Smooth muscle cell (in vitro differentiated cells): ENCODE measurements around the gene MLXIP. TPM values are rescaled to one million over a fixed set of nuclear protein-coding genes. Genes with fewer than 3 reads are reported as not detected.

Experiments
- DNase-seq: peaks from one replicate; lab custom pipeline; 2025; ENCODE audit not compliant: unreplicated experiment; lab: John Stamatoyannopoulos, UW
- H2AFZ ChIP-seq: fragments of 200-600 bp; sonication (generic); 2 replicates; pipeline ENCODE4 v1.6.0; 2016; ENCODE audit warnings: antibody characterized with exemption, low read depth, mild to moderate bottlenecking
- H3F3A ChIP-seq: fragments of 200-600 bp; sonication (generic); 2 replicates; pipeline ENCODE4 v1.6.0; 2017; ENCODE audit warnings: antibody characterized with exemption, low read depth
- H3K27ac ChIP-seq: fragments of 200-600 bp; sonication (generic); 2 replicates; pipeline ENCODE4 v1.5.1; 2016; ENCODE audit warnings: low read depth, mild to moderate bottlenecking
- H3K27me3 ChIP-seq: fragments of 200-600 bp; sonication (generic); 2 replicates; pipeline ENCODE4 v1.6.1; 2016; ENCODE audit warnings: low read depth, mild to moderate bottlenecking
- H3K36me3 ChIP-seq: fragments of 200-600 bp; sonication (generic); 2 replicates; pipeline ENCODE4 v1.5.1; 2016; ENCODE audit warnings: low read depth
- H3K4me1 ChIP-seq: fragments of 200-600 bp; sonication (generic); 2 replicates; pipeline ENCODE4 v1.5.1; 2016; ENCODE audit warnings: low read depth
- H3K4me2 ChIP-seq: fragments of 200-600 bp; sonication (generic); 2 replicates; pipeline ENCODE4 v1.6.0; 2016; ENCODE audit warnings: mild to moderate bottlenecking
- H3K4me3 ChIP-seq: fragments of 200-600 bp; sonication (generic); 2 replicates; pipeline ENCODE4 v1.5.1; 2016; ENCODE audit warnings: mild to moderate bottlenecking
- H3K79me2 ChIP-seq: fragments of 200-600 bp; sonication (generic); 2 replicates; pipeline ENCODE4 v1.6.0; 2016; ENCODE audit warnings: low read depth, mild to moderate bottlenecking
- H3K9ac ChIP-seq: fragments of 200-600 bp; sonication (generic); 2 replicates; pipeline ENCODE4 v1.6.0; 2016; ENCODE audit warnings: low read depth
- H3K9me3 ChIP-seq: fragments of 200-600 bp; sonication (generic); replicated peaks from 2 replicates; pipeline ENCODE4 v1.5.1; 2016; ENCODE audit warnings: low read depth
- H4K20me1 ChIP-seq: fragments of 200-600 bp; sonication (generic); 2 replicates; pipeline ENCODE4 v1.6.0; 2016; ENCODE audit warnings: low read depth
- CTCF ChIP-seq: fragments of 200-600 bp; sonication (generic); IDR thresholded peaks from 2 replicates; pipeline ENCODE4 v1.5.1; 2017; ENCODE audit warnings: borderline replicate concordance, mild to moderate bottlenecking, antibody characterized with exemption; ENCODE audit not compliant: insufficient read depth, poor library complexity, severe bottlenecking
- WGBS: methylation state at CpG from one replicate; pipeline ENCODE4 v1.1.7; 2016; ENCODE audit warnings: low lambda C conversion rate; 5-methylcytosine and 5-hydroxymethylcytosine counted together
- polyA plus RNA-seq: library from polyadenylated mRNA; unstranded; fragments of >200 nt; fragmentation: Nextera tagmentation; extraction: Ambion mirVana; gene quantifications from 2 replicates; pipeline ENCODE4 v1.2.1, GENCODE V29; 2016
- total RNA-seq: library from RNA; depleted of rRNA; stranded (reverse); fragments of >200 nt; gene quantifications from 2 replicates; pipeline ENCODE4 v1.2.3, GENCODE V29; 2014

MLXIP gene
- total and polyA plus RNA-seq, 2 experiments from 2014 or later = 11.8 to 15.3 TPM

- no peaks in the 10 kb centered on the region for H3K79me2 ChIP-seq
- no peaks in the 10 kb centered on the region for H3F3A ChIP-seq
- no peaks in the 10 kb centered on the region for H3K9me3 ChIP-seq
- DNase-seq = no peak
- no peak for TF ChIP-seq CTCF
- H3K27ac ChIP-seq = no peak overlapping the region
- H4K20me1 ChIP-seq = no peaks in the 10 kb centered on the region
- H2AFZ ChIP-seq = no peak overlapping the region
- H3K4me3 ChIP-seq = no peak overlapping the region
- H3K36me3 ChIP-seq = no peaks in the 10 kb centered on the region
- no peak overlapping the region for H3K4me2 ChIP-seq
- WGBS = 82% methylated on average over 6 of the region's 6 CpGs
- no peaks in the 10 kb centered on the region for H3K27me3 ChIP-seq
- H3K4me1 ChIP-seq = no peaks in the 10 kb centered on the region
- H3K9ac ChIP-seq = no peak overlapping the region
Measured at GRCh38 chr12:122148657-122149056, 70.1 kb downstream of the MLXIP start.

GRCh38 chr12:122150127-122150681, 71.6 kb downstream of the MLXIP start:
- DNase-seq = no peak
- H3K4me2 ChIP-seq = no peak overlapping the region
- H3K9ac ChIP-seq = no peak overlapping the region
- no peak for TF ChIP-seq CTCF
- H3F3A ChIP-seq = no peaks in the 10 kb centered on the region
- H3K79me2 ChIP-seq = no peaks in the 10 kb centered on the region
- no peaks in the 10 kb centered on the region for H4K20me1 ChIP-seq
- no peaks in the 10 kb centered on the region for H3K27me3 ChIP-seq
- no peak overlapping the region for H3K4me3 ChIP-seq
- no peaks in the 10 kb centered on the region for H3K9me3 ChIP-seq
- H3K27ac ChIP-seq = no peak overlapping the region
- no peaks in the 10 kb centered on the region for H3K36me3 ChIP-seq
- 78% methylated on average over 8 of the region's 8 CpGs for WGBS
- H2AFZ ChIP-seq = no peak overlapping the region
- H3K4me1 ChIP-seq = no peaks in the 10 kb centered on the region

- Histone ChIP-seq H3K9ac (no peak overlapping the region), H3K9me3 (no peaks in the 10 kb centered on the region), H4K20me1 (no peaks in the 10 kb centered on the region), H3K27me3 (no peaks in the 10 kb centered on the region), H3K27ac (no peak overlapping the region), H2AFZ (no peak overlapping the region), H3K4me2 (no peak overlapping the region), H3K36me3 (no peaks in the 10 kb centered on the region), H3K4me3 (no peak overlapping the region), H3K4me1 (no peaks in the 10 kb centered on the region), H3F3A (no peaks in the 10 kb centered on the region), H3K79me2 (no peaks in the 10 kb centered on the region)
- DNase-seq = no peak
- no peak for TF ChIP-seq CTCF
- WGBS = 96% methylated on average over 9 of the region's 9 CpGs
Measured at GRCh38 chr12:122152754-122153153, 74.2 kb downstream of the MLXIP start.

- no peaks in the 10 kb centered on the region for H3K36me3 ChIP-seq
- no peaks in the 10 kb centered on the region for H3K27me3 ChIP-seq
- no peak overlapping the region for H3K4me2 ChIP-seq
- no peak overlapping the region for H2AFZ ChIP-seq
- H3K4me3 ChIP-seq = no peak overlapping the region
- H3K4me1 ChIP-seq = no peaks in the 10 kb centered on the region
- WGBS = 76% methylated on average over 10 of the region's 10 CpGs
- H3K79me2 ChIP-seq = no peaks in the 10 kb centered on the region
- no peaks in the 10 kb centered on the region for H3F3A ChIP-seq
- H3K9me3 ChIP-seq = no peaks in the 10 kb centered on the region
- no peak overlapping the region for H3K27ac ChIP-seq
- DNase-seq = no peak
- no peak overlapping the region for H3K9ac ChIP-seq
- no peak for TF ChIP-seq CTCF
- H4K20me1 ChIP-seq = no peaks in the 10 kb centered on the region
Measured at GRCh38 chr12:122155705-122156104, 77.1 kb downstream of the MLXIP start.
